ENCODE measurements around the gene GRIA1.

Gene GRIA1

DNA sequence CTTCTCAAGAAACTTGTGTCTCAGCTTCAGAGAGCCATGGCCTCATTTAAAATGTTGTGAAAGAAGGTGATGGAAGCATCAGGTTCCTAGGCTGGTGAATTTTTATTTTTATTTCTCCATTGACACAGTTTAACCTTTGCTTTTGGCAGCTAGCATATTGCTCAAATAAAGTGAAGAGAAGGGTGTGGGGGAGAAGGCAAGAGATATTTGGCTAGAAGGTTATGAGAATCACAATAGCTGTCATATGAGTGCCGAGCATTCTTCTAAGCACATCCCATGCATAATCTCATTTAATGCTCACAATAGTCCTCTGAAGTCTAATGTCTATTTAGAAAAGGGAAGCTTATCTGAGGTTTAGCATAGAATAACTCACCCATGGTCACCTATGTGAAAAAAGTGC is 43.1 kb downstream of the GRIA1 start:
- TF ChIP-seq, protein P1, sequence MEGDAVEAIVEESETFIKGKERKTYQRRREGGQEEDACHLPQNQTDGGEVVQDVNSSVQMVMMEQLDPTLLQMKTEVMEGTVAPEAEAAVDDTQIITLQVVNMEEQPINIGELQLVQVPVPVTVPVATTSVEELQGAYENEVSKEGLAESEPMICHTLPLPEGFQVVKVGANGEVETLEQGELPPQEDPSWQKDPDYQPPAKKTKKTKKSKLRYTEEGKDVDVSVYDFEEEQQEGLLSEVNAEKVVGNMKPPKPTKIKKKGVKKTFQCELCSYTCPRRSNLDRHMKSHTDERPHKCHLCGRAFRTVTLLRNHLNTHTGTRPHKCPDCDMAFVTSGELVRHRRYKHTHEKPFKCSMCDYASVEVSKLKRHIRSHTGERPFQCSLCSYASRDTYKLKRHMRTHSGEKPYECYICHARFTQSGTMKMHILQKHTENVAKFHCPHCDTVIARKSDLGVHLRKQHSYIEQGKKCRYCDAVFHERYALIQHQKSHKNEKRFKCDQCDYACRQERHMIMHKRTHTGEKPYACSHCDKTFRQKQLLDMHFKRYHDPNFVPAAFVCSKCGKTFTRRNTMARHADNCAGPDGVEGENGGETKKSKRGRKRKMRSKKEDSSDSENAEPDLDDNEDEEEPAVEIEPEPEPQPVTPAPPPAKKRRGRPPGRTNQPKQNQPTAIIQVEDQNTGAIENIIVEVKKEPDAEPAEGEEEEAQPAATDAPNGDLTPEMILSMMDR (IDR thresholded peaks at IDR 0.05; ENCODE audit: extremely low read depth, insufficient read depth, missing control alignments), result no peak
- DNase-seq (ENCODE audit: low spot score), result no peak
- in situ Hi-C loops (cut with MboI; ENCODE audit: low pct_unique_long_range_greater_than_20kb, low sequenced_read_pairs, unreplicated experiment), result no loop called here

DNA sequence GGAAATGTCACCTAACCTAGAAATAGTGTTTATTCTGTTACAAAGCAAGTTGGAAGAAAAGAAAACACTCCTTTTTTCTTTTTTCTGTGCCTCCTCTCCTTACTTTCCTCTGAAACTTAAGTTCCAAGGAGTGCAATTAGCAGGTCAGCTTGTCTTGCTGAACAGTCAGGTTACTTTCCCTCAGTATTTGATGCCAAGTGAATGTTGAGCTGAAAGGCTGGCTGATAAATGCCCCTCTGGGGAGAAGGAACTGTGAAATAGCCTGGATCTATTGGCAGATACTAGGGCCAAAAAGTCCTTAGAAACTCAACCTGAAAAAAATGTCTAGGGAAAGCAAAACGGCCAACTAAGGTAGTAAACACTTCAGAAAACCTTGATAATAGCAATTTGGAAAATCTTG is 43.6 kb downstream of the GRIA1 start:
- in situ Hi-C loops (cut with MboI; ENCODE audit: low pct_unique_long_range_greater_than_20kb, low sequenced_read_pairs, unreplicated experiment), result no loop called here
- DNase-seq (ENCODE audit: low spot score), result no peak
- TF ChIP-seq, protein P1 (IDR thresholded peaks at IDR 0.05; ENCODE audit: extremely low read depth, insufficient read depth, missing control alignments), result no peak

DNA sequence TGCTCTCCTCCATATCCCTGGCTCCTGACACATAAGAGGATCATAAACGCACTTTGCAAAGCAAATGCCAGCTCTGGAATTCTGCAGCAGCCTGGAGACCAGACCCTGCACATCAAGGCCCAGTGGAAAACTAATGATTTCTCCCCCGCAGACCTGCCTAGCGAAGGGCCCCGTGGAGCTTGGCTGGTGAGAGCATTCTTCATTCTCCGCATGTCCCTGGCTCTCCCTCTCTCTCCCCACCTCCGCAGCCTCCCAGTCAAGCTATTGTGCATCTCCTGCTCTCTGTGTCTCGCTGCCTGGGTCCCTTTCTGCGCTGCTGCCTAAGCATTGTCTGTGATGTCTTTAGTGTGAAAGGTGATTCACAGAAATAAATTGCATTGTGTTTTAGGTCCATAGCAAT is 46.7 kb downstream of the GRIA1 start:
- in situ Hi-C loops (cut with MboI; ENCODE audit: low pct_unique_long_range_greater_than_20kb, low sequenced_read_pairs, unreplicated experiment), result no loop called here
- TF ChIP-seq, protein P1 (IDR thresholded peaks at IDR 0.05; ENCODE audit: extremely low read depth, insufficient read depth, missing control alignments), result no peak
- no peak for DNase-seq (ENCODE audit: low spot score)

DNA sequence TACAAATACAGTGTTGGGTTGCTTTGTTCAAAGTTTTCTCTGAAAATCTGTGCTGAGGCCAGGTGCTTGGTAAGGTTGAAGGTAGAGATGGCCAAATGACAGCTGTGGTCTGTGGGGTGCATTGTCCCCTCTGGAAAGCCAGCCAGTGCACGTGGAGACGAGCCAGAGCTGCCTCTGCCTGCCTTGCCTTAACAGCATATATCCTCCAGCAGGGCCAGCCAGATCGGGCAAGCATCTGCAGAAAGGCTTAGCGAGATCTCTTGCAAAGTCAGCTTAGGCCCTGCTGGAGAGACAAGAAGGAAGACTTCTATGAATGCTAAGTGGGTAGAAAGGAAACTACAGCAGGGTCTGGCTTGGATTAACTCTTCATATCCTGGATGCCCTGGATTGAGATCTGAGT is 49.5 kb downstream of the GRIA1 start:
- no peak for DNase-seq (ENCODE audit: low spot score)
- in situ Hi-C loops (cut with MboI; ENCODE audit: low pct_unique_long_range_greater_than_20kb, low sequenced_read_pairs, unreplicated experiment), result no loop called here
- TF ChIP-seq, protein P1 (IDR thresholded peaks at IDR 0.05; ENCODE audit: extremely low read depth, insufficient read depth, missing control alignments), result no peak

DNA sequence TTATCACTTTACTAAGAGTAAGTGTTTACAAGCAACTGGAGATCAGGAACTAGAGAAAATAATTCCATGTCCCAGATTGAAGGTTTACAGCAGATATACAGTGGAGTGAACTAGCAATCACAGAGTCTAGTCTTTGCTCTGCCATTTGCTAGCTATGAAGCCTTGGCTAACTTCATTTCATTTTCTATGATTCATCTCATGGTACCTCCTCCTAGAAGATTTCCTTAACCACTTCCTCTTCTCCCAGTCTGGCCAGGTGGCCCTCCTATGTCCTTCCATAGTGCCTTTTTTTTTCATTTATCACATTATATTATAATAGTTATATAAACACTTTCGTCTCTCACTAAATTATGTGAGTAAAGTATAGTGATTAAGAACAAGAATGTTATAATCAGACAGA is 52.1 kb downstream of the GRIA1 start:
- DNase-seq (ENCODE audit: low spot score), result no peak
- TF ChIP-seq, protein P1 (IDR thresholded peaks at IDR 0.05; ENCODE audit: extremely low read depth, insufficient read depth, missing control alignments), result no peak
- in situ Hi-C loops (cut with MboI; ENCODE audit: low pct_unique_long_range_greater_than_20kb, low sequenced_read_pairs, unreplicated experiment), result no loop called here

DNA sequence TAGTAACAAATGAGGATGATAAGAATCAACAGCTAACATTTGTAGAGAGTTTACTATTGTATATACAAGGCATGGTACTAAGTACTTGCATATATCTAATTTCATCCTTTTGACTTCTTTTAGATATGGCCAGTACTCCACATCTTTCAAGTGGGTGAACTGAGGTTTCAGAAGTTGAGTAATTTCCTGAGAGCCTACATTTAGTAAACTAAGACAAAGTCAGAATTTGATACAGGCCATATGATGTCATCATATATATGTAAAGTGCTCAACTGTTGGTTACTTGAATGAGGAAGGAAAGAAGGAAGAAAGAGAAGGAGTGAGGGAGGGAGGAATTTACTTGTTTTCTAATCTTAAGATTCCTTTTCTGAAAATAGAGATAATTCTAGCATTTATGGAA is 52.8 kb downstream of the GRIA1 start:
- TF ChIP-seq, protein P1 (IDR thresholded peaks at IDR 0.05; ENCODE audit: extremely low read depth, insufficient read depth, missing control alignments), result no peak
- in situ Hi-C loops (cut with MboI; ENCODE audit: low pct_unique_long_range_greater_than_20kb, low sequenced_read_pairs, unreplicated experiment), result no loop called here
- no peak for DNase-seq (ENCODE audit: low spot score)

DNA sequence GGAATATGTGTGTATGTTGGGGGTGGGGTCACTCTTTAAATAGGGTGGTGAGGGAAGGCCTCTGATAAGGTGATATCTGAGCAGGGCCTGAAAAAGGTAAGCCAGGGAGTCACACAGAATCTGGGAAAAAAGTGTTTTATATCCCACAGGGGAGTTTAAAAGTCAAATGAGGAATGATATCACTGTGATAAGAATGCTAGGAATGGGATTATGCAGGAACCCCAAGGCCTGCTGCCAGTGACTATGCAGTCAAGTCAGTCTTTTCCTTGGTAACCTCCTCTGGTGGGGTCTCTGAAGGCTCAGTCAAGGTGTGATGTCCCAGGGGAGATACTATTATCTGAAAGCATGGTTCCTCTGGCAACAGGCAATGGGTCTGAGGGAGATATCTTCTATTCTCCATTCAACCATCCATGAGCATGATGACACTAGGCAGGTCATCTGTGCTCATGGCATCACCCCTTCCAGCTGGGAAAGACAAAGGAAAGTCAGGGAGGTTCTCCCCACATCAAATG is 53.5 kb downstream of the GRIA1 start:
- TF ChIP-seq, protein P1 (IDR thresholded peaks at IDR 0.05; ENCODE audit: extremely low read depth, insufficient read depth, missing control alignments), result no peak
- in situ Hi-C loops (cut with MboI; ENCODE audit: low pct_unique_long_range_greater_than_20kb, low sequenced_read_pairs, unreplicated experiment), result no loop called here
- DNase-seq (ENCODE audit: low spot score), result no peak
